Measurements from ENCODE around the gene ABCC1.
"Not testable (repeated sequence)": the region's sequence is repeated elsewhere in the genome, so short reads cannot be mapped to it uniquely, and the experiment has no call there.

Gene ABCC1

DNA sequence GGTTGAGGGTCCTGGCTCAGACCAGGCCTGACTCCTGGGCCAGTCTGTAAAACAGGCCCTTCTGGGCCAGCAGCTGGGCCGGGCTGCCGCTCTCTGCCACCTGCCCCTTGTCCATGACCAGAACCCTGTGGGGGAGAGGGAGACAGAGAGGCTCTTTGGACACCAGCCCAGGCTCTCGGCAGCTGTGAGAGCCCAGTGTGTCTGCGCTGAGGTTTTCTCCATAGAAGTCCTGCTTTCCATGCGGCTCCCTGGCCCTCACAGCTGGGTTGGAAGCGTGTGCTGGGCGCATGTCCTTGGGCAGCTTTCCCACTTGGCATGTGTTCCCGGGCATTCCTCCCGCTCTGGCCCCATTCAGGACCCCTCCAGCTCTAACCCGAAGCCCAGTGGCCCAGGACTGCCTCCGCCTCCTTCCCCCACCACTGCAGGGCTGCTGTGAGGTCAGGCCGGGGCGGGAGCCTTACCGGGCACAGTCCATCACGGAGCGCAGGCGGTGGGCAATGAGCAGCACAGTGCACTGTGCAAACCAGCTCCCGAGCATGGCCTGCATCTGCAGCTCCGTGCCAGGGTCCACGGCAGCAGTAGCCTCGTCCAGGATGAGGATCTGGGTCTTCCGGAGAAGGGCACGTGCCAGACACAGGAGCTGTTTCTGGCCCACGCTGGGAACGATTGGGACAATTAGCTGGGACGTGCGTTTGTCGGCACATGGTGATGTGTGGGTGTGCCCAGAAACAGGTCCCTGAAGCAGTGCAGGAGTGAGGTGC lies 200.9 kb downstream of the ABCC1 start:
- Histone ChIP-seq H3K27me3 (ENCODE audit: control insufficient read depth, insufficient read depth, low read length) (peaks cover 3% of the 10 kb centered on the region), H3K36me3 (ENCODE audit: control insufficient read depth, insufficient read depth, low read length) (no peaks in the 10 kb centered on the region), H3K4me3 (ENCODE audit: low read length) (peak overlapping the region; percentile 37), H3K4me1 (ENCODE audit: control insufficient read depth, insufficient read depth, low read length) (peaks cover 24% of the 10 kb centered on the region), H3K9ac (ENCODE audit: low read length) (no peak overlapping the region), H3K27ac (ENCODE audit: low read depth, low read length) (peak overlapping the region; percentile 92)

GRCh38 chr16:16150878-16151152 lies 201.4 kb downstream of the ABCC1 start:
- Histone ChIP-seq H3K27ac (ENCODE audit: low read depth, low read length) (peak overlapping the region; percentile 92), H3K4me1 (ENCODE audit: control insufficient read depth, insufficient read depth, low read length) (peaks cover 24% of the 10 kb centered on the region), H3K27me3 (ENCODE audit: control insufficient read depth, insufficient read depth, low read length) (peaks cover 3% of the 10 kb centered on the region), H3K9ac (ENCODE audit: low read length) (no peak overlapping the region), H3K4me3 (ENCODE audit: low read length) (peak overlapping the region; percentile 37), H3K36me3 (ENCODE audit: control insufficient read depth, insufficient read depth, low read length) (no peaks in the 10 kb centered on the region)

DNA sequence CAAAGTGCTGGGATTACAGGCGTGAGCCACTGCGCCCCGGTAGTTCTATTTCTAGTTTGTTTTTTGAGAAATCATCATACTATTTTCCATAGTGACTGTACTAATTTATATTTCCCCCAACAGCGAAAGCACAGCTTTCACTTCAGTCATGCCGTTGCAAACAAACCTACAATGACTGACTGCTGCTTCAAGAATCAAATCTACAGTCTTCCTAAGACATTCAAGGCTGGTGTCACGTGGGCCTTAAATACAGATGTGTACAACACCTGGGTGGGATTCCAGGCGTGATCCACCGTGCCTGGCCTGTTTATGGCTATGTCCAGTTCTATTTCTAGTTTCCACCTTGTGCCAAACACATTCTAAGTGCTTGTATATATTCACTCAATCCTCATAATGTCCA lies 201.9 kb downstream of the ABCC1 start:
- Histone ChIP-seq H3K4me3 (ENCODE audit: low read length) (no peak overlapping the region), H3K4me1 (ENCODE audit: control insufficient read depth, insufficient read depth, low read length) (peaks cover 24% of the 10 kb centered on the region), H3K36me3 (ENCODE audit: control insufficient read depth, insufficient read depth, low read length) (no peaks in the 10 kb centered on the region), H3K27me3 (ENCODE audit: control insufficient read depth, insufficient read depth, low read length) (peaks cover 3% of the 10 kb centered on the region), H3K27ac (ENCODE audit: low read depth, low read length) (peak overlapping the region; percentile 92), H3K9ac (ENCODE audit: low read length) (no peak overlapping the region)

DNA sequence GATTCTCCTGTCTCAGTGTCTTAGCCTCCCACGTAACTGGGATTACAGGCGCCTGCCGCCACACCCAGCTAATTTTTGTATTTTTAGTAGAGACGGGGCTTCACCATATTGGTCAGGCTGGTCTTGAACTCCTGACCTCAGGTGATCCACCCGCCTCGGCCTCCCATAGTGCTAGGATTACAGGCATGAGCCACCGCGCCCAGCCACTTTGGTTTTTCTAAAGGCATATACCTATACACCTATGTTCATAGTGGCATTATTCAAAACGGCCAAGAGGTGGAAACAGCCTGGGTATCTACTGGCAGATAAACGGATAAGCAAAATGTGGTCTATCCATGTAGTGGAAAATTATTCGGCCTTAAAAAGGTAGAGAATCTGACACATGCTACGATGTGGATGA lies 203.6 kb downstream of the ABCC1 start:
- not testable (repeated sequence) for H3K36me3 ChIP-seq (ENCODE audit: control insufficient read depth, insufficient read depth, low read length); H3K27me3 ChIP-seq (ENCODE audit: control insufficient read depth, insufficient read depth, low read length)

GRCh38 chr16:16154281-16154951 lies 205.0 kb downstream of the ABCC1 start:
- no peak overlapping the region for H3K9ac ChIP-seq (ENCODE audit: low read length)
- H3K4me3 ChIP-seq (ENCODE audit: low read length), result no peak overlapping the region
- H3K27me3 ChIP-seq (ENCODE audit: control insufficient read depth, insufficient read depth, low read length), result peaks cover 3% of the 10 kb centered on the region
- no peaks in the 10 kb centered on the region for H3K36me3 ChIP-seq (ENCODE audit: control insufficient read depth, insufficient read depth, low read length)
- peaks cover 17% of the 10 kb centered on the region for H3K4me1 ChIP-seq (ENCODE audit: control insufficient read depth, insufficient read depth, low read length)
- no peak overlapping the region for H3K27ac ChIP-seq (ENCODE audit: low read depth, low read length)

More for the DNA sequence above, 203.6 kb downstream of the ABCC1 start:
- not testable (repeated sequence) for H3K4me3 ChIP-seq (ENCODE audit: low read length); H3K27ac ChIP-seq (ENCODE audit: low read depth, low read length); H3K9ac ChIP-seq (ENCODE audit: low read length)
- peaks cover 24% of the 10 kb centered on the region for H3K4me1 ChIP-seq (ENCODE audit: control insufficient read depth, insufficient read depth, low read length)

- Histone ChIP-seq H3K4me1 (ENCODE audit: control insufficient read depth, insufficient read depth, low read length) (peaks cover 12% of the 10 kb centered on the region), H3K36me3 (ENCODE audit: control insufficient read depth, insufficient read depth, low read length) (no peaks in the 10 kb centered on the region), H3K27ac (ENCODE audit: low read depth, low read length) (no peak overlapping the region), H3K27me3 (ENCODE audit: control insufficient read depth, insufficient read depth, low read length) (peaks cover 3% of the 10 kb centered on the region), H3K9ac (ENCODE audit: low read length) (no peak overlapping the region), H3K4me3 (ENCODE audit: low read length) (no peak overlapping the region)
Observed at GRCh38 chr16:16155234-16155633, 205.8 kb downstream of the ABCC1 start.

DNA sequence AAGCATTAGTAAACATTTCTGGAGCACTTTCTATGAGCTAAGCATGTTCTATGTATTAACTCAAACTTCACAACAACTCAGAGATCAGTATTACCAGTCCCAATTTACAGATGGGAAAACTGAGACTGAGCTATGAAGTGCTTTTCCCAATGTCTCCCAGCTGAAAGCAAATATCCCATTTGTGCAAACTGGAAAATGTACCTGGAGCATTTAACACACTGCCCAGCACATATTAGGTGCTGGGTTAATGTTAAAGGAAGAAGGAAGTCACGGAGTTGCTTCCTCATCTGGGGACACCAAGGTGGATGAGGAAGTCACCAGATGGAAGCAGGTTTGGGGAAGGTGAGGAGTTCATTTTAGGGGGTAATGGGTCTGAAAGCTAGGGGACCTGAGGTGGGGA lies 207.8 kb downstream of the ABCC1 start:
- no peaks in the 10 kb centered on the region for H3K36me3 ChIP-seq (ENCODE audit: control insufficient read depth, insufficient read depth, low read length)
- H3K27me3 ChIP-seq (ENCODE audit: control insufficient read depth, insufficient read depth, low read length), result peaks cover 3% of the 10 kb centered on the region
- no peaks in the 10 kb centered on the region for H3K4me1 ChIP-seq (ENCODE audit: control insufficient read depth, insufficient read depth, low read length)
- no peak overlapping the region for H3K4me3 ChIP-seq (ENCODE audit: low read length)
- no peak overlapping the region for H3K27ac ChIP-seq (ENCODE audit: low read depth, low read length)
- no peak overlapping the region for H3K9ac ChIP-seq (ENCODE audit: low read length)

DNA sequence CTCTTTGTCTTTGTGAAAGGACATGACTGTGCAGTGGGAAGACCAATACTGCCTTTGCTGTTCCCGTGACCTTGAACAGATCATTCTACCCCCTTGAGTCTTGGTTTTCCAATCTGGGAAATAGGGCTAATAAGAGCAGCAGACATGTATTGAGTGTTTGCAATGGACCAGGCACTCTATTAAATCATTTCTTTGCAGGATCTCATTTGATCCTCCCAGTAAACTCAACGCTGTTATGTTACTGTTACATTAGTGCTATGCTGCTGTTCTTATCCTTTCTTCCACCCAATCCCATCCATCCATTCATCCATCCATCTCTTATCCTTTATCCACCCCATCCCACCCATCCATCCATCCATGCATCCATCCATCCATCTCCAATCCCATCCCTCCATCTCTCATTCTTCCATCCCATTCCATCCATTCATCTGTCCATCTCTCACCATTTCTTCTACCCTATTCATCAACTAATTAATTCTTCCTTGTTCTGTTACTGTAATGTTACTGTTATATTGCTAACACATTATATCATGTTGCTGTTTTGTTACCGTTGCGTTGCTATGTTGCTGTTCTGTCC lies 208.8 kb downstream of the ABCC1 start:
- H3K27ac ChIP-seq (ENCODE audit: low read depth, low read length), result no peak overlapping the region
- H3K4me1 ChIP-seq (ENCODE audit: control insufficient read depth, insufficient read depth, low read length), result no peaks in the 10 kb centered on the region
- no peaks in the 10 kb centered on the region for H3K36me3 ChIP-seq (ENCODE audit: control insufficient read depth, insufficient read depth, low read length)
- H3K27me3 ChIP-seq (ENCODE audit: control insufficient read depth, insufficient read depth, low read length), result peaks cover 3% of the 10 kb centered on the region
- no peak overlapping the region for H3K9ac ChIP-seq (ENCODE audit: low read length)
- H3K4me3 ChIP-seq (ENCODE audit: low read length), result no peak overlapping the region

DNA sequence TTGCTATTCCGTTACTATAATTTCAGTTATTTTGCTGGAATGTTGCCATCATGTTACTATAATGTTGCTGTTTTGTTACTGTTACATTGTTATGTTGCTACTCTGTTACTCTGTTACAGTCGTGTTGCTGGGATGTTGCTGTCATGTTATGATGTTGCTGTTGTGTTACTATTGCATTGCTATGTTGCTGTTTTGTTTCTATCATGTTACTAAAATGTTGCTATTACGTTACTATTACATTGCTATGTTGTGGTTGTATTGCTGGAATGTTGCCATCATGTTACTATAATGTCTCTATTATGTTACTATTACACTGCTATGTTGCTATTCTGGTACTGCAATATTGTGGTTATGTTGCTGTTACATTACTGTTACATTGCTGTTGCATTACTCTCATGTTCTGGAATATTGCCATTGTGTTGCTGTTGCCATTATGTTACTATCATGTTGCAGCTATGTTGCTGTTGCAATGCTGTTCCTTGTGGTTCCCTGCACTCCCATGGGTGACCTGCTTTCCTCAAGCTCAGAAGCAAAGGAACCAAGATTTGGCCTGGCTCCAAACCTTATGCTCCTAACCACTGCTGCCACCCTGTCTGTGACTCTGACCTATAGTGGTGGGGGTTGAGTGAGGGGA lies 209.4 kb downstream of the ABCC1 start:
- Histone ChIP-seq H3K27ac (ENCODE audit: low read depth, low read length) (no peak overlapping the region), H3K4me1 (ENCODE audit: control insufficient read depth, insufficient read depth, low read length) (no peaks in the 10 kb centered on the region), H3K27me3 (ENCODE audit: control insufficient read depth, insufficient read depth, low read length) (peaks cover 3% of the 10 kb centered on the region), H3K4me3 (ENCODE audit: low read length) (no peak overlapping the region), H3K36me3 (ENCODE audit: control insufficient read depth, insufficient read depth, low read length) (no peaks in the 10 kb centered on the region), H3K9ac (ENCODE audit: low read length) (no peak overlapping the region)

GRCh38 chr16:16159662-16160061 lies 210.2 kb downstream of the ABCC1 start:
- Histone ChIP-seq H3K9ac (ENCODE audit: low read length) (no peak overlapping the region), H3K27me3 (ENCODE audit: control insufficient read depth, insufficient read depth, low read length) (peaks cover 3% of the 10 kb centered on the region), H3K27ac (ENCODE audit: low read depth, low read length) (no peak overlapping the region), H3K4me3 (ENCODE audit: low read length) (no peak overlapping the region), H3K36me3 (ENCODE audit: control insufficient read depth, insufficient read depth, low read length) (no peaks in the 10 kb centered on the region), H3K4me1 (ENCODE audit: control insufficient read depth, insufficient read depth, low read length) (no peaks in the 10 kb centered on the region)

- Histone ChIP-seq H3K4me1 (ENCODE audit: control insufficient read depth, insufficient read depth, low read length) (no peaks in the 10 kb centered on the region), H3K36me3 (ENCODE audit: control insufficient read depth, insufficient read depth, low read length) (no peaks in the 10 kb centered on the region), H3K27me3 (ENCODE audit: control insufficient read depth, insufficient read depth, low read length) (no peaks in the 10 kb centered on the region), H3K9ac (ENCODE audit: low read length) (no peak overlapping the region), H3K4me3 (ENCODE audit: low read length) (no peak overlapping the region), H3K27ac (ENCODE audit: low read depth, low read length) (no peak overlapping the region)
Observed at GRCh38 chr16:16161319-16161718, 211.9 kb downstream of the ABCC1 start.

- H3K4me3 ChIP-seq (ENCODE audit: low read length); H3K27ac ChIP-seq (ENCODE audit: low read depth, low read length); H3K27me3 ChIP-seq (ENCODE audit: control insufficient read depth, insufficient read depth, low read length); H3K9ac ChIP-seq (ENCODE audit: low read length); H3K4me1 ChIP-seq (ENCODE audit: control insufficient read depth, insufficient read depth, low read length); H3K36me3 ChIP-seq (ENCODE audit: control insufficient read depth, insufficient read depth, low read length): not testable (repeated sequence)
Observed at GRCh38 chr16:16161840-16162239, 212.4 kb downstream of the ABCC1 start.
